Osteoblast (primary cell): ENCODE data around the gene TGFBI. TPM values are rescaled to one million over a fixed set of nuclear protein-coding genes. Genes with fewer than 3 reads are reported as not detected.
"Not testable (repeated sequence)": the region's sequence is repeated elsewhere in the genome, so short reads cannot be mapped to it uniquely, and the experiment has no call there.

Source experiments
- DNase-seq: peaks from one replicate; pipeline ENCODE4 v3.0.0; 2011; ENCODE audit warnings: low spot score, mixed read lengths; ENCODE audit not compliant: insufficient read length; ENCODE audit errors: missing footprints
- H2AFZ ChIP-seq: 2 replicates; pipeline ENCODE4 v1.6.0; 2011; ENCODE audit warnings: mild to moderate bottlenecking, low read length
- H3K27ac ChIP-seq: 2 replicates; pipeline ENCODE4 v1.5.1; 2011; ENCODE audit warnings: mild to moderate bottlenecking, low read depth, low read length, moderate library complexity
- H3K27me3 ChIP-seq: 2 replicates; pipeline ENCODE4 v1.6.0; 2012; ENCODE audit warnings: mild to moderate bottlenecking, control low read depth, inconsistent platforms, low read length, moderate library complexity; ENCODE audit not compliant: insufficient read depth
- H3K36me3 ChIP-seq: 2 replicates; pipeline ENCODE4 v1.5.1; 2011; ENCODE audit warnings: mild to moderate bottlenecking, low read length, control low read depth, moderate library complexity; ENCODE audit not compliant: insufficient read depth
- H3K4me1 ChIP-seq: 2 replicates; pipeline ENCODE4 v1.5.1; 2011; ENCODE audit warnings: mild to moderate bottlenecking, low read length, control low read depth, moderate library complexity; ENCODE audit not compliant: insufficient read depth
- H3K4me2 ChIP-seq: 2 replicates; pipeline ENCODE4 v1.6.0; 2011; ENCODE audit warnings: mild to moderate bottlenecking, low read length; ENCODE audit not compliant: insufficient read depth
- H3K4me3 ChIP-seq: fragments of 200-600 bp; sonication (generic); 3 replicates; pipeline ENCODE4 v1.5.1; 2012; ENCODE audit warnings: mild to moderate bottlenecking, low read length, inconsistent platforms; ENCODE audit not compliant: insufficient read depth
- H3K79me2 ChIP-seq: 2 replicates; pipeline ENCODE4 v1.6.0; 2012; ENCODE audit warnings: mild to moderate bottlenecking, low read length, control low read depth, inconsistent platforms; ENCODE audit not compliant: insufficient read depth
- H3K9me3 ChIP-seq: 2 replicates; pipeline ENCODE4 v1.5.1; 2011; ENCODE audit warnings: low read depth, low read length, control low read depth
- H4K20me1 ChIP-seq: 2 replicates; pipeline ENCODE4 v1.6.0; 2012; ENCODE audit warnings: mild to moderate bottlenecking, low read length, control low read depth; ENCODE audit not compliant: insufficient read depth
- total RNA-seq: library from RNA; depleted of rRNA; stranded (reverse); fragments of >200 nt; gene quantifications from 2 replicates; pipeline ENCODE4 v1.2.3, GENCODE V29; 2012
- TF ChIP-seq, protein P1 (sequence below): IDR thresholded peaks from 2 replicates; pipeline ENCODE4 v1.5.1; 2011; ENCODE audit warnings: mild to moderate bottlenecking, low read depth, low read length, moderate library complexity; ENCODE audit errors: extremely low read depth

TGFBI gene
- total RNA-seq, 1 donor: 1,700 TPM

DNA sequence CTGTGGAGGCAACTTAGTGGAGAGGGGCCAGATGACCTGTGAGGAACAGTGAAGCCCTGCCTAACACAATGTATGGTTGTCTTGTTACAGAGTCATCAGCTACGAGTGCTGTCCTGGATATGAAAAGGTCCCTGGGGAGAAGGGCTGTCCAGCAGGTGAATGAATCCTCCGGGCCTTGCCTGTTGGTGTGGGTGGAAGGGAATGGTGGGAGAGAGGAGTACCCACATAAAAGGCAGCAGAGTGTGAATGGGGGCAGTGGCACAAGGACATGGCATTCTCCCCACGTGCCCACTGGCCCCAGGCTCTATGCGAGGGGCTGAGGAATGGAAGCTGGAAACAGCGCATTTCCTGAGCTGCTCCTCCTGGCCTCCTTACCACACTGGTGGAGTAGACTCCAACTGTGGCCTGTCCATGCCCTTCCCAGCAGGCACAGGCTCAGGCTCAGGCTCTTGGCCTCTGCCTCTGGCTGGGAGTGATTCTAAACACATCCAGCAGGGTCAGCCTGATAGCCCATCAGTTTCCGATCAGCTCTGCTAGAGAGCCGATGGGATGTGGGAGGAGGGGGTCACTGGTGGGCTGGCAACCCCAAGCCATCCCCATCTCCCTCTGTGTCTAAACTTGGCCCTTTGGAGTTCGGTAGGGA lies 15.3 kb downstream of the TGFBI start:
- Histone ChIP-seq H3K4me1 (peaks cover 43% of the 10 kb centered on the region), H3K9me3 (no peaks in the 10 kb centered on the region), H3K4me2 (no peak overlapping the region), H3K36me3 (peaks cover 92% of the 10 kb centered on the region), H3K79me2 (peaks cover 13% of the 10 kb centered on the region), H3K4me3 (no peak overlapping the region), H3K27me3 (no peaks in the 10 kb centered on the region), H3K27ac (peak overlapping the region; percentile 87), H2AFZ (no peak overlapping the region), H4K20me1 (peaks cover 6% of the 10 kb centered on the region)
- TF ChIP-seq, protein P1, sequence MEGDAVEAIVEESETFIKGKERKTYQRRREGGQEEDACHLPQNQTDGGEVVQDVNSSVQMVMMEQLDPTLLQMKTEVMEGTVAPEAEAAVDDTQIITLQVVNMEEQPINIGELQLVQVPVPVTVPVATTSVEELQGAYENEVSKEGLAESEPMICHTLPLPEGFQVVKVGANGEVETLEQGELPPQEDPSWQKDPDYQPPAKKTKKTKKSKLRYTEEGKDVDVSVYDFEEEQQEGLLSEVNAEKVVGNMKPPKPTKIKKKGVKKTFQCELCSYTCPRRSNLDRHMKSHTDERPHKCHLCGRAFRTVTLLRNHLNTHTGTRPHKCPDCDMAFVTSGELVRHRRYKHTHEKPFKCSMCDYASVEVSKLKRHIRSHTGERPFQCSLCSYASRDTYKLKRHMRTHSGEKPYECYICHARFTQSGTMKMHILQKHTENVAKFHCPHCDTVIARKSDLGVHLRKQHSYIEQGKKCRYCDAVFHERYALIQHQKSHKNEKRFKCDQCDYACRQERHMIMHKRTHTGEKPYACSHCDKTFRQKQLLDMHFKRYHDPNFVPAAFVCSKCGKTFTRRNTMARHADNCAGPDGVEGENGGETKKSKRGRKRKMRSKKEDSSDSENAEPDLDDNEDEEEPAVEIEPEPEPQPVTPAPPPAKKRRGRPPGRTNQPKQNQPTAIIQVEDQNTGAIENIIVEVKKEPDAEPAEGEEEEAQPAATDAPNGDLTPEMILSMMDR: no peak
- DNase-seq: no peak

DNA sequence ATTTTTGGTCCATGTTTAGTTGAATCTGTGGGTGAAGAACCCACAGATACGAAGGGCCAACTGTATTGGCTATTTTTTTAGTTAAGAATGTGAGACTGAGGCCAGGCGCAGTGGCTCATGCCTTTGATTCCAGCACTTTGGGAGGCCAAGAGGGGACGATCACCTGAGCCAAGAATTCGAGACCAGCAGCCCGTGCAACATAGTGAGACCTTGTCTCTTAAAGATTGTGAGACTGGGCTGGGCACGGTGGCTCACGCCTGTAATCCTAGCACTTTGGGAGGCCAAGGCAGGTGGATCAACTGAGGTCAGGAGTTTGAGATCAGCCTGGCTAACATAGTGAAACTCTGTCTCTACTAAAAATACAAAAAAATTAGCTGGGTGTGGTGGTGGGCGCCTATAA lies 16.2 kb downstream of the TGFBI start:
- Histone ChIP-seq H3K36me3 (peaks cover 92% of the 10 kb centered on the region), H3K4me1 (peaks cover 38% of the 10 kb centered on the region)
- H4K20me1 ChIP-seq, DNase-seq, H2AFZ ChIP-seq, H3K79me2 ChIP-seq, H3K27me3 ChIP-seq, H3K4me2 ChIP-seq, H3K9me3 ChIP-seq, H3K4me3 ChIP-seq, H3K27ac ChIP-seq: not testable (repeated sequence)

DNA sequence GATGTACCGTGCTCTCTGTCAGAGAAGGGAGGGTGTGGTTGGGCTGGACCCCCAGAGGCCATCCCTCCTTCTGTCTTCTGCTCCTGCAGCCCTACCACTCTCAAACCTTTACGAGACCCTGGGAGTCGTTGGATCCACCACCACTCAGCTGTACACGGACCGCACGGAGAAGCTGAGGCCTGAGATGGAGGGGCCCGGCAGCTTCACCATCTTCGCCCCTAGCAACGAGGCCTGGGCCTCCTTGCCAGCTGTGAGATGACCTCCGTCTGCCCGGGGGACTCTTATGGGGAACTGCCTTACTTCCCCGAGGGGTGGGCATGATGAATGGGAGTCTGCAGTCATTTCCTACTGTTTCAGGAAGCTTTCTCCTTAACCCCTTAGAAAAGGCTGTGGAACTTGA lies 17.5 kb downstream of the TGFBI start:
- no peaks in the 10 kb centered on the region for H3K9me3 ChIP-seq
- peaks cover 2% of the 10 kb centered on the region for H3K79me2 ChIP-seq
- H2AFZ ChIP-seq: no peak overlapping the region
- H4K20me1 ChIP-seq: no peaks in the 10 kb centered on the region
- TF ChIP-seq, protein P1: no peak
- peaks cover 29% of the 10 kb centered on the region for H3K4me1 ChIP-seq
- H3K27me3 ChIP-seq: no peaks in the 10 kb centered on the region
- peaks cover 91% of the 10 kb centered on the region for H3K36me3 ChIP-seq
- no peak overlapping the region for H3K4me3 ChIP-seq
- no peak for DNase-seq
- no peak overlapping the region for H3K4me2 ChIP-seq
- no peak overlapping the region for H3K27ac ChIP-seq

DNA sequence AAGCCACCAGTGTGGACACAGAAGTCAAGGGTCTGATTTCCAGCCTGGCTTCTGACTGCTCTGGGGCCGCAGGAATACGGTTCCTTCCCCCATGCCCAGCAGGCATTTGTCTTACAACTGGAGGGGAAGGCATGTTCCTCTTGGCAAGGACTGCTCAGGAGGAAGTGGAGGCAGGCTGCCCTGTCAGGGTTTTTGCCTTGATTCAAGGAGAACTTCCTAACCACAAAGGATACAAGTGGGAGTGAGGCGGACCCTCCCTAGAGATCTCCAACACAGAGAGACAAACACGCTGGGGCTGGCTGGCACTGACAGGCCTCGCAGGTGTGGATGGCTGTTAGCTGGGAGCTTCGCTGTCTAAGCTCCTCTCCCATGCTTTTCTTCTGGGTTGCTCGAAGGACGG lies 19.1 kb downstream of the TGFBI start:
- peak overlapping the region; percentile 5 for H3K27ac ChIP-seq
- no peak overlapping the region for H3K4me3 ChIP-seq

More for the DNA sequence above, 19.1 kb downstream of the TGFBI start:
- no peaks in the 10 kb centered on the region for H3K79me2 ChIP-seq
- no peaks in the 10 kb centered on the region for H3K9me3 ChIP-seq
- H3K4me1 ChIP-seq: peaks cover 23% of the 10 kb centered on the region
- H2AFZ ChIP-seq: no peak overlapping the region
- H3K4me2 ChIP-seq: no peak overlapping the region
- no peaks in the 10 kb centered on the region for H3K27me3 ChIP-seq
- peaks cover 92% of the 10 kb centered on the region for H3K36me3 ChIP-seq
- H4K20me1 ChIP-seq: no peaks in the 10 kb centered on the region
- TF ChIP-seq, protein P1: no peak
- no peak for DNase-seq
